Measurements from ENCODE around the gene PRDM11. TPM values are rescaled to one million over a fixed set of nuclear protein-coding genes. Genes with fewer than 3 reads are reported as not detected.
A peak's percentile ranks its signal among the peaks of the same experiment; 100 is the strongest.

The PRDM11 gene
- total RNA-seq, 1 donor from 2014 or later, result 15.2 TPM

DNA sequence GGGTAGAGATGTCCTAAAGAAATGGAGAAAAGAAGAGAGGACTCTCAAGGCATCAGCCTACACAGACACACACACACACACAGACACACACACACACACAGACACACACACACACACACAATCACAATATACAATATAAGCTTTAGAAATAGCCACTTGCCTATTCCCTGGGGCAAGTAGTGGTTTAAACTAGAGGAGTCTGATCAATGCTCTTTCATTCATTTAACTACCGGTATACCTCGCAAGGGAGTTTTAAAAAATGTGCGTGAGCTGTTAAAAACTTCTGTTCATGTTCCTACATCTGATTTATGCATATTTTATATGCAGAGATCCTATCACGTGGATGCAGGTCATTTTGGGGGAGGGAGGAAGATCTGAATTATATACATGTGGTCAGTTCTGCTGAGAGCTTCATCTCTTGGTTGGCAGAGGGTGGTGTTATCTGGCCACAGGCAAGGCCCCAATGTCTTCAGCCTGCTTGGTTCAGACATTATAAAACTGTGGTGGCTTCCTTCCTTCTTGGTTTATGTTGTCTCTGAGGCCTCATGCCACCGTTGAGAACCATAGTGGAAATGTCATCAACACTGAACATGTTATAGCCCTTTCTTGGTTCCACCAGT lies 83.1 kb downstream of the PRDM11 start:
- no peaks in the 10 kb centered on the region for H3K4me1 ChIP-seq
- H3K36me3 ChIP-seq, result peaks cover 0 to 16% of the 10 kb centered on the region in 2 donors
- H3K9me3 ChIP-seq, result no peaks in the 10 kb centered on the region
- TF ChIP-seq POLR2AphosphoS5 (IDR thresholded peaks at IDR 0.05; ENCODE audit: insufficient read depth in 1 of 2, low read depth in 1 of 2) (no peak), POLR2A (IDR thresholded peaks at IDR 0.05) (no peak)
- TF ChIP-seq, protein P1, sequence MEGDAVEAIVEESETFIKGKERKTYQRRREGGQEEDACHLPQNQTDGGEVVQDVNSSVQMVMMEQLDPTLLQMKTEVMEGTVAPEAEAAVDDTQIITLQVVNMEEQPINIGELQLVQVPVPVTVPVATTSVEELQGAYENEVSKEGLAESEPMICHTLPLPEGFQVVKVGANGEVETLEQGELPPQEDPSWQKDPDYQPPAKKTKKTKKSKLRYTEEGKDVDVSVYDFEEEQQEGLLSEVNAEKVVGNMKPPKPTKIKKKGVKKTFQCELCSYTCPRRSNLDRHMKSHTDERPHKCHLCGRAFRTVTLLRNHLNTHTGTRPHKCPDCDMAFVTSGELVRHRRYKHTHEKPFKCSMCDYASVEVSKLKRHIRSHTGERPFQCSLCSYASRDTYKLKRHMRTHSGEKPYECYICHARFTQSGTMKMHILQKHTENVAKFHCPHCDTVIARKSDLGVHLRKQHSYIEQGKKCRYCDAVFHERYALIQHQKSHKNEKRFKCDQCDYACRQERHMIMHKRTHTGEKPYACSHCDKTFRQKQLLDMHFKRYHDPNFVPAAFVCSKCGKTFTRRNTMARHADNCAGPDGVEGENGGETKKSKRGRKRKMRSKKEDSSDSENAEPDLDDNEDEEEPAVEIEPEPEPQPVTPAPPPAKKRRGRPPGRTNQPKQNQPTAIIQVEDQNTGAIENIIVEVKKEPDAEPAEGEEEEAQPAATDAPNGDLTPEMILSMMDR (IDR thresholded peaks at IDR 0.05), result no peak
- intact Hi-C loops (cut with DNase I), result no loop called here
- H3K4me3 ChIP-seq, result no peak overlapping the region
- DNase-seq (ENCODE audit: extremely low spot score in 2 of 2), result no peak
- H3K27me3 ChIP-seq, result no peaks in the 10 kb centered on the region
- no peak overlapping the region for H3K27ac ChIP-seq

DNA sequence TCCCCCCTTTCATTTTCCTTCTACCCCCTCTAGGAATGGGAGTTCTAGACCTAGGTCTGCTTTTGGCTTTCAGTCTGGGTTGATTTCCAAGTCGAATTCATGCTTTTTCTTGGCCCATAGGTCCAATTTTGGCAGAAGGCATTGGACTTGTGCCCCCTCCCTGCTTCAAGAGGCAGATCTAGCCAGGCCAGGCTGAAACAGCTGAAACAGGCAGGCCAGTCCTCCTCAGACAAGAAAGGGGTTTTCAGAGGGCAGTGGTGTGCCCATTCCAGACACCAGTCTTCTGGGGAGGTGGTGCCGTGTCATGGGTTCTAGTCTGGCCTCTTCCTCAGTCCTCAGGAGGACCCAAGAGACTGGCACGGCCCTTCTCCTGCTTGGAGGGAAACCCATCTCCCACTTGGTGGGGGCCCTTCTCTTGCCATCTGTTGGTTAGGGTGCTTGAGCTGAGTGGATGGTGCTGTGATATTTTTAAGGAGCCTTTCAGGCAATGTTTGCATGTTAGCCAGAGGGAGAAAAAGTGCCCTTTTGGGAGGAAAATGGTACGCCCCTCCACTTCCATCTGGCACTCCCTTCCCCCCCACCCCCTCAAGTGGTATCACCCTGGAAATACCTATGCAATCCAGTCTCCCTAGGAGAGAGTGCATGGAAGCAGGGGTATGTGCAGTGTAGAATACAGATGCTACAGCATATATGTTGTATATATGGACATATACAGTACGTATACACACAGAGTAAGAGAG lies 86.1 kb downstream of the PRDM11 start:
- intact Hi-C loops (cut with DNase I), result no loop called here
- TF ChIP-seq POLR2A (IDR thresholded peaks at IDR 0.05) (no peak), POLR2AphosphoS5 (IDR thresholded peaks at IDR 0.05; ENCODE audit: insufficient read depth in 1 of 2, low read depth in 1 of 2) (no peak)
- TF ChIP-seq, protein P1 (IDR thresholded peaks at IDR 0.05), result no peak
- no peak for DNase-seq (ENCODE audit: extremely low spot score in 2 of 2)

DNA sequence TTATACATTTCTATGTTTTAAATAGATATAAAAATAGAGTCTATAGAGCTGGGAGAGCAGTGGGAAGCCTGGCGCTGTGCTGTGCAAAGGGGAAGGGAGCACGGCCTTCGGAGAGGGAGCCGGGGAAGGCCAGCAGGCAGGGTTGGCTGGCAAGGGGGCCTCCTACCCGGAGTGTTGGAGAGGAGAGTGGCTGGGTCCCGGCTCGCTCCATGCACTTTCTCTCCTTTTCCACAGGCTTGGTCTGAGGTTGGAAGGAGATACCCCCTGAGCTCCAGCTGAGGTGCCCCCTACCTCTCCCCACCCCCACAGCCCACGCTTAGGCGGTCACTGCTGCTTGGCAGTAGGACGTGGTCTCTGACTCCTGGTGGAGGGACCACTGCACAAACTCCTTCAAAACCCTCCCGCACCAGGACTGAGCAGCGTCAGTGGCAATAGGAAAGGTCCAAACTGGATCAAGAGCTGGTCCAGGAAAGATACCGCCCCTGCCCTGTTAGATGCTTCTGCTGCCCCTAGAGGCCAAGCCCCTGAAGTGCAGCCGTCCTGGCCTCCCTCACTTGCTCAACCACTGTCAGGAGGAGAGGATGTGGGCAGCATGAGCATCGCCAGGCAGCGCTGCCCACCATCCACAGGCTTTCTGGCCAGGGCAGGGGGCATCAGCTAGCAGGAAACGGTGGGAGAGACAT lies 86.8 kb downstream of the PRDM11 start:
- Histone ChIP-seq H3K27ac (no peak overlapping the region), H3K27me3 (no peaks in the 10 kb centered on the region), H3K9me3 (no peaks in the 10 kb centered on the region), H3K36me3 (no peaks in the 10 kb centered on the region), H3K4me3 (no peak overlapping the region), H3K4me1 (no peaks in the 10 kb centered on the region)
- TF ChIP-seq, protein P1 (IDR thresholded peaks at IDR 0.05), result peak; percentile 12 to 76 (median 37)
- TF ChIP-seq POLR2A (IDR thresholded peaks at IDR 0.05) (no peak), POLR2AphosphoS5 (IDR thresholded peaks at IDR 0.05; ENCODE audit: insufficient read depth in 1 of 2, low read depth in 1 of 2) (no peak)
- intact Hi-C loops (cut with DNase I), result no loop called here
- DNase-seq (ENCODE audit: extremely low spot score in 2 of 2), result no peak

More for the DNA sequence above, 86.1 kb downstream of the PRDM11 start:
- Histone ChIP-seq H3K4me1 (no peaks in the 10 kb centered on the region), H3K27me3 (no peaks in the 10 kb centered on the region), H3K9me3 (no peaks in the 10 kb centered on the region), H3K4me3 (no peak overlapping the region), H3K27ac (no peak overlapping the region), H3K36me3 (no peaks in the 10 kb centered on the region)

DNA sequence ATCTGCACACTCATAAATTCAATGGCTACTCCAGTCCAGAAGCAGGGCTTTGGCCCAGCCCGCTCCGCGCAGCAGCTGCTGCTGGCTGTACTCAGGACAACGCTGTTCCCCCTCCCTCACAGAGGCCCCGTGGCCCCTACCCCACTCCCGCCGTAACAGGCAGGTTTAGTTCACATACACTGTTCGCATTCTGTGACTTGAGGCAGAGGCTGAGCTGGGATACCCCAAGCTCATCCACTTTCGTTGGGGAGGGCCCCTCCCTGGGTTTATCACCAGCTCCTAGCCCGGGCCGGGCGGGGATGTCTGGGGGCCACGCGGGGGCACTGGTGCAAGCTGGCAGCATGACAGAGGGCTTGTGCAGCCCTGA lies 87.3 kb downstream of the PRDM11 start:
- intact Hi-C loops (cut with DNase I), result no loop called here
- Histone ChIP-seq H3K36me3 (no peaks in the 10 kb centered on the region), H3K4me3 (no peak overlapping the region)

More for the DNA sequence above, 87.3 kb downstream of the PRDM11 start:
- Histone ChIP-seq H3K9me3 (no peaks in the 10 kb centered on the region), H3K27me3 (no peaks in the 10 kb centered on the region), H3K27ac (no peak overlapping the region), H3K4me1 (no peaks in the 10 kb centered on the region)
- no peak for DNase-seq (ENCODE audit: extremely low spot score in 2 of 2)
- no peak for TF ChIP-seq POLR2A (IDR thresholded peaks at IDR 0.05)
- TF ChIP-seq, protein P1 (IDR thresholded peaks at IDR 0.05), result no peak

Data from vagina (tissue), 2 donors.